GM18868 (cell line): ENCODE results near the gene PPP1R14B.

Experiments used
- ATAC-seq: cut with Tn5 transposase; IDR thresholded peaks from one replicate; pipeline ENCODE4 v1.9.1; 2021; ENCODE audit warnings: mild to moderate bottlenecking, moderate library complexity; ENCODE audit not compliant: unreplicated experiment

Gene PPP1R14B

GRCh38 chr11:64232967-64233315 is 13.8 kb downstream of the PPP1R14B start:
- no peak for ATAC-seq

- ATAC-seq = no peak
These were observed 14.4 kb downstream of the PPP1R14B start for GRCh38 chr11:64232182-64232966.

GRCh38 chr11:64231546-64231945 is 15.2 kb downstream of the PPP1R14B start:
- no peak for ATAC-seq

DNA sequence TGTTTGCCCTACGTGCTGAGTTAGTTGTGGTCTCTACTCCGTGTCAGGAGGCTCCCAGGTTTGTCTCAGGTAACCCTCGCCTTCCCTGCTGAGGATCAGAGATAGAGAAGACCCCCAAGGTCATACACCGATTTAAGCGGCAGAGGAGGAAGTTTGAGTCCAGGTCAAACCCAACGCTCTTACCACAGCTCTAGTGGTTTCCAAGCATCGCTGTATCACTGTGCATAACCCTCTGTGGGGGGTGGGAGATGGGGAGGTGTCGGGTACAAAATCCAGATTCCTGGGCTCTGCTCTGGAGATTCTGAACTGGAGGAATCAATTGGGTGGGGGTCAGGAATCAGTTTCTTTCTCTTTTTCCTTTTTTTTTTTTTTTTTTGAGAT is 15.8 kb downstream of the PPP1R14B start:
- ATAC-seq = no peak

GRCh38 chr11:64230171-64230984 is 16.4 kb downstream of the PPP1R14B start, which contains the start of gene DNAJC4:
TSS of gene DNAJC4 (plus strand) at chr11:64230548. CDS start at chr11:64230855, 307 bp downstream.
- peak; percentile 43 for ATAC-seq

DNA sequence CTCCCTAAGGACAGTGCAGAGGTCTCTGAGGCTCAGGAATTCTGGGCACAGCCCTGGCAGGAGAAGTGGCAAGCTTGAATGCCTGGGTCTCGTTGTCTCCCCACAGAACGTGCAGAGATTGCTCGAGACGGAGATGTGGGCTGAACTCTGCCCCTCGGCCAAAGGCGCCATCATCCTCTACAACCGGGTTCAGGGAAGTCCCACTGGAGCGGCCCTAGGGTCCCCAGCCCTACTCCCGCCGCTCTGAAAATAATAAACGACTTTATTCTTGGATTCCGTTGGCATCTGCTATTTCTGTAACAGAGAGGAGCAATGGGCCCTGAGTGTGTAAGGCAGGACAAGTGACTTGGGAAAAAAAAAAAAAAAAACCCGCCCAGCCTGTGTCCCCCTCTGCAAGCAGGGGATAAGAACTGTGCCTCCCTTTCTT is 17.0 kb downstream of the PPP1R14B start:
- ATAC-seq = no peak

DNA sequence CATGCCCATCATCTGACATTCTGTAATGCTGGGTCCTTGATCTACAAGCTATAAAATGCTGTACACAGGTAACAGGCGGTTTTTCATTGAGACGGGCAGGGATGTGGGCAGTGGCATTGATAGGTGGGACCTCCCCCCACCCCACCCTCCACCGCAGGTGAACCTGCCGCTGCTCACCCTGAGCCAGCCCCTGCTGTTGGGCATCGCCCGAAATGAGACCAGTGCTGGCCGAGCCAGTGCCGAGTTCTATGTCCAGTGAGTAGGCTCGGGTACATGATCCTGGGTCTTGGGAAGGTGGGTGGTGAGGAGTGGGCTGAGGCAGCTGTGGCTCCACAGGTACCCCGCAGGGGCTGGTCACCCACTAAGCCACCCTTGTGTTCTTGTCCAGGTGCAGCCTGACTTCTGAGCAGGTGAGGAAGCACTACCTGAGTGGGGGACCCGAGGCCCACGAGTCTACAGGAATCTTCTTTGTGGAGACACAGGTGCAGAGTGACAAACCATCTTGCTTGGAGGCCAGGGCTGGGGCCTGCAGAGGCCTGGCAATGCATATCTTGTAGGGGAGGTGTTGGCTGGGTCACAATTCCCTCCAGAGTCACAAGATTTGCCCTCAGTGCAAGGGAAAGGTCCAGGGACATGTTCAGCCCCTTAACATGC is 17.5 kb downstream of the PPP1R14B start:
- ATAC-seq = no peak

GRCh38 chr11:64227405-64227956 is 19.3 kb downstream of the PPP1R14B start:
- no peak for ATAC-seq

DNA sequence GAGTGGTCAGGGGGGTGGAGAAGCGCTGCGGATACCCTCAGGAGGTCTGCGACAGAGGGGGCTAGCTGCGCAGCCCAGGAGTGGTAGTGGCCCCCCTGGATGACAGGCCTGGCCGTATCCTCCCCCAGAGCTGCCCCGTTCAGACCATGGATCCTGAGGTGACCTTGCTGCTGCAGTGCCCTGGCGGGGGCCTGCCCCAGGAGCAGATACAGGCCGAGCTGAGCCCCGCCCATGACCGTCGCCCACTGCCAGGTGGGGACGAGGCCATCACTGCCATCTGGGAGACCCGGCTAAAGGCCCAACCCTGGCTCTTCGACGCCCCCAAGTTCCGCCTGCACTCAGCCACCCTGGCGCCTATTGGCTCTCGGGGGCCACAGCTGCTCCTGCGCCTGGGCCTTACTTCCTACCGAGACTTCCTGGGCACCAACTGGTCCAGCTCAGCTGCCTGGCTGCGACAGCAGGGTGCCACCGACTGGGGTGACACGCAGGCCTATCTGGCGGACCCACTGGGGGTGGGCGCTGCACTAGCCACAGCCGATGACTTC is 20.2 kb downstream of the PPP1R14B start:
- peak; percentile 34 for ATAC-seq

DNA sequence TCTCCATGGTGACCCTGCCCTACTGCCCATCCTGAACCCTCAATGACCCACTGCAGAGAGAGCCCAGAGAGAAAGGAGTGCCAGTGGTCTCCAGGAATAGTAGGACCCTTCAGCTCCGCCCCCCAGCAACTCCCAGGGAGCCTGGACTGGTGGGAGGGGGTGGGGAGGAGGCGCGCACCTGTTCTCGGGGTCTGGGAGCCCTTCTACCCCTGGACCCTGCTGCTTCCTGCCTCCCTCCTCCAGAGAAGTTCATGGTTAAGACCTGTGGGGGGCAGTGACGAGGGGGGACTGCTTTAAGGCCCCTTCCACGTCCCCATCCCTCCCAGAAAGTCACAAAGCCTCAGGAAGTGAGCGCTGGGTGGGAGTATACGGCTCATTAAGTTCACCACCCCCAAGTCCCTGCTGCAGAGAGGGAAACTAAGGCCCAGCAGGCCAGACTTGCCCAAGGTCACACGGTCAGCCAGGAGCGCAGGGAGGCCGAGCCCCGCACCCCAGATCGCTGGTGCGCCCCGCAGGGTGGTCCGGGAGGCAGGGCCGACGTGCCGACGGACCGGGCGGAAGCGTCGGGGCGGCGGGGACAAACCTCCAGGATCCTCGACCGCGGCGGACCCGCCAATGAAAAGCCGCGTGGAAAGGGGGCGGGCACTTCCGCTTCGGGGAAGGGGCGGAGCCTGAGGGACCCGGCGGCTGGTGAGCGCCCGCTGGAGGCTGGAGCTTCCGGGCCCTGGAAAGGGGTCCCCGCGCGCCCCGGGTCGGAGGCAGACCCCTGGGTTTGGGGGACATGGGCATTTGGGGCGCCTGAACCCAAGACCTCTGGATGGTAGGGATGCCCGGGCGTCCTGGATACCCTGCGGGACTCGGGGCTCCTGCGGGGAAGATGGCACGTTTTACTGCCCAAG is 20.9 kb downstream of the PPP1R14B start, which contains the start of the genes NUDT22 and TRPT1:
TSS of gene NUDT22 (plus strand) at position 667 of the 899 bp plus-strand sequence. CDS start 379 bp downstream, outside the sequence.
TSS of gene TRPT1 (minus strand) at position 579 of the 899 bp plus-strand sequence. CDS start at position 253, 326 bp downstream.
- peak; percentile 47 for ATAC-seq

DNA sequence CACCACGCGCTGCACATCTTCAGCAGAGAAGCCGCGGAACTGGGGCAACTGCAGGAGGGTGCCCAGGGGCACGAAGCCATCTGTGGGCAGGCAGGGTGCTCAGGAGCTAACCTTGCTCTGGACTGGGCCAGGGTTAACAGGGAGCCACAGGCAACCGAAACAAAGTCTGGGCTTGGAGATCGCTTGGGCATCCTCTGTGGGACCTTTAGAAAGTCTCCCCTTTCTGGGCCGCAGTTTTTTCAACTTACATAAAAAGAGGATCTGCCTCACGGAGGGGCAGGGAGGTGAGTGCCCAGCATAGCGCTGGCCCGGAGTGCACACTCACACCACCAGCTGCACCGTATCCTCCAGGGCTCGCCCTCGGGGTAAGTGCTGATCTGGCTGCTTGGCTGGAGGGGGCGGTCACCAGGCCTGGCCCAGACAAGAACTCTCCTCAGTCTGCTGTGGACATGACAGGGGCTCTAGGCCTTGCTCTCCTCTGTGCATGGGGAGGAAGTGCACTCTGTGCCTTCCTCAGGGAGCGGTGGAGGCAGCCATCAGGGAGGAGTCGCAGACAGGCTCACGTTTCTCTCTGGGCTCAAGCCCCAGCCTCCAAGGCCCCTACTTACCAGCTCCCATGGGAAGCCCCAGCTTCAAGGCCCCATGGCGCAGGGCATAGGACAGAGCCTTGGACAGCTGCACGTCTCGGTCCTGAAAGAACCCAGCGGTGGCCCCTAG is 21.7 kb downstream of the PPP1R14B start:
- no peak for ATAC-seq

- ATAC-seq = no peak
These were observed 22.4 kb downstream of the PPP1R14B start for GRCh38 chr11:64224151-64224890.

DNA sequence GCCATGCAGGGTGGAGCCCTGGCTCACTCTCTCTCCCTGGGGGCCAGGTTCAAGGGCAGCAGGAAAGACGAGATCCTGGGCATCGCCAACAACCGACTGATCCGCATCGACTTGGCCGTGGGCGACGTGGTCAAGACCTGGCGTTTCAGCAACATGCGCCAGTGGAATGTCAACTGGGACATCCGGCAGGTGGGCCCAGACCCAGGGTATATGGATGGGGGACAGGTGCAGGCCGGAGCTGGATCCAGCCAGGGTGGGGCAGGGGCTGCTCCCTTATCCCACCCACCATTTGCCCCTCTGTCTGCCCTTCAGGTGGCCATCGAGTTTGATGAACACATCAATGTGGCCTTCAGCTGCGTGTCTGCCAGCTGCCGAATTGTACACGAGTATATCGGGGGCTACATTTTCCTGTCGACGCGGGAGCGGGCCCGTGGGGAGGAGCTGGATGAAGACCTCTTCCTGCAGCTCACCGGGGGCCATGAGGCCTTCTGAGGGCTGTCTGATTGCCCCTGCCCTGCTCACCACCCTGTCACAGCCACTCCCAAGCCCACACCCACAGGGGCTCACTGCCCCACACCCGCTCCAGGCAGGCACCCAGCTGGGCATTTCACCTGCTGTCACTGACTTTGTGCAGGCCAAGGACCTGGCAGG is 23.6 kb downstream of the PPP1R14B start:
- no peak for ATAC-seq

- no peak for ATAC-seq
These were observed 24.1 kb downstream of the PPP1R14B start for GRCh38 chr11:64222651-64223000.

GRCh38 chr11:64220798-64221197 is 25.9 kb downstream of the PPP1R14B start:
- ATAC-seq = no peak

- ATAC-seq = no peak
These were observed 26.5 kb downstream of the PPP1R14B start for GRCh38 chr11:64220271-64220670.

- ATAC-seq = no peak
These were observed 27.0 kb downstream of the PPP1R14B start for GRCh38 chr11:64219755-64220154.

DNA sequence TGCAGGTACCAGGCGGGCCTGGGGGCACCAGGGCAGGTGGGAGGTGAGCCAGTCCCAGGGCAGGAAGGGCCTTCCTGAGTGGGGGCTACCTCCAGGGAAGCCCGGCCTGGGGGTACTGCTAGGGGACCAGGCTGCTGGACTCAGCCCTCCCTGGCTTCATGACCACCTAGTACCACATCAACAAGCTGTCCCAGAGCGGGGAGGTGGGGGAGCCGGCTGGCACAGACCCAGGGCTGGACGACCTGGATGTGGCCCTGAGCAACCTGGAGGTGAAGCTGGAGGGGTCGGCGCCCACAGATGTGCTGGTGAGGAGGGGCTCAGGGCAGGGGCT is 27.4 kb downstream of the PPP1R14B start:
- ATAC-seq = no peak
